GM21367 (cell line): Measurements from ENCODE around the gene TSTD1.
A peak's percentile ranks its signal among the peaks of the same experiment; 100 is the strongest.
"Not testable (repeated sequence)": the region's sequence is repeated elsewhere in the genome, so short reads cannot be mapped to it uniquely, and the experiment has no call there.

Experiments
- ATAC-seq: cut with Tn5 transposase; IDR thresholded peaks from one replicate; pipeline ENCODE4 v1.9.1; 2021; ENCODE audit not compliant: unreplicated experiment

The TSTD1 gene

GRCh38 chr1:161069241-161069640 is 30.5 kb upstream of the TSTD1 start:
- ATAC-seq: no peak

- ATAC-seq: peak; percentile 45
Observed at GRCh38 chr1:161068306-161069234, 29.8 kb upstream of the TSTD1 start.

GRCh38 chr1:161066694-161067093 is 27.9 kb upstream of the TSTD1 start:
- ATAC-seq: no peak

GRCh38 chr1:161065681-161066080 is 26.9 kb upstream of the TSTD1 start:
- ATAC-seq: not testable (repeated sequence)

GRCh38 chr1:161063936-161064335 is 25.2 kb upstream of the TSTD1 start:
- ATAC-seq: not testable (repeated sequence)

GRCh38 chr1:161061419-161061818 is 22.7 kb upstream of the TSTD1 start:
- no peak for ATAC-seq

- ATAC-seq: no peak
Observed at GRCh38 chr1:161059293-161059692, 20.5 kb upstream of the TSTD1 start.

DNA sequence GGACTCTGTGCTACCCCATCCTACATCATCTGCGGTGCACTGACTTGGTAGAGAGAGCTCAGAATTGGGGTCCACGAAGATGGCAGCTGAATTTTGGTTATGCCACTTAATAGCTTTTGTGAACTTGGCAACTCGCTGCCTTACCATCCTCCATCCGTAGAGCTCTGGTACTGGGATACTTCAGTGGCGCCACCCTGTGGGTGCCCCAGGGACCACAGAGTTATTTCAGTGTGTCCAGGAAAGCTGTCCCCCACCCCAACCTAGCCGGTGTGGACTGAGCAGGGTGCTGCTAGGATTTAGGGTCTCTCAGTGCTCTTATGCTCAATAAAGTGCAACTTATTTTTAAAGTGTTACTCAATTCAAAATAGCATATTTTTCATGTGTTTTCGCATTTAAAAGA is 16.0 kb upstream of the TSTD1 start:
- ATAC-seq: no peak

GRCh38 chr1:161054232-161054631 is 15.5 kb upstream of the TSTD1 start:
- ATAC-seq: no peak

DNA sequence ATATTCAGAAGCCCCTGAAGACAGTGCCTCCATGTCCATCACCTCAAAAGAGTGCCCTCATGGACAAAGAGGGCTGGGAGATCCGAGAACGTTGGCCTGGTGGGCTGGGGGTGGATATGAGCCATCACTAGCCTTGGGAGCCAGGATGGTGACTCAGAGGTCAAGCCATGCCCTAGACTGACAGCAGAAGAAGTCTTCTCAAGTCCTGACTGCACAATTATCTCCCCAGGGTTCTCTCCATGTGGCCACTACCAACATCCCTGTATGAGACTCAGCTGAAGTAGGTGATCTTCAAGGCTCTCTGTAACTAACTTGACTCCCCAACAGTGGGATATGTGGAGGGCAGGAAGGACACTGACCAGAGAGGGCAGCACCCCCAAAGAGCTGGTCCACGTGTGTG is 14.1 kb upstream of the TSTD1 start:
- no peak for ATAC-seq

- no peak for ATAC-seq
Observed at GRCh38 chr1:161051219-161051618, 12.5 kb upstream of the TSTD1 start.

DNA sequence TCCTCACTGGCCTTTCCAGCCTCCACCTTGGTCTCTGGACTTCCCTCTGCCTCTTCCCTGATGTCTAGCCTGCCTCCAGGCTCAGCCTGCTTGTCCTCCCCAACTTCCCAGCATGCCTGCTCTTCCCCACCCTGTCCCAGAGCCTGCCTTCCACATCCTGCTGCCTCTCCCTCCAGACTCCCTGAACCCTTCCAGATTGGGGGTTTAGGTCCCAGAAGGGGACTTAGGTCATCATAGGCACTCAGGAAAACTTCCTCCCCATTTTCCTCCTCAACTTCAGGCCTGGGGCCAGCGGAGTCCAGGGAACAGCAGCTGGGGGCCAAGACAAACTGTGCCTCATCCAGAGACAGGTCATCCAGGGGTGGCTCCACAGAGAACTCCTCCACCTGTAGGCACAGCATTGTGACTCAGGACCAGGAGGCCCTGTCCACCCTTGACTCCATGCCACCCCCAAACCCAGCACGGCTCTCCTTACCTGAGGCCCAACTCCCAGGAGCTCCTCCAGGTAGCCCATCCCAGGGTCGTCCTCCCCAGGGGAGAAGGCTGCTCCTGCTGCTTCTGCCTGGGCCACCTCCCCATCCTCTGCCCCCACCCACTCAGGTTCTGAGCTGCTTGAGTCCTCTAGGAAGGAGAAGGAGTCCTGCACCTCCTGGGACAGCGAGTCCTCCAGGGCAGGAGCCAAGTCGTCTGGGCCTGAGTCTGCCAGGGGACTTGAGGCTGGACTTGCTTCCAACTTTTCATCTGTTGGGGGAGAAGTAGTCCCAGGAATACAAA is 10.4 kb upstream of the TSTD1 start:
- no peak for ATAC-seq

- ATAC-seq: no peak
Observed at GRCh38 chr1:161047436-161048420, 9.0 kb upstream of the TSTD1 start.

DNA sequence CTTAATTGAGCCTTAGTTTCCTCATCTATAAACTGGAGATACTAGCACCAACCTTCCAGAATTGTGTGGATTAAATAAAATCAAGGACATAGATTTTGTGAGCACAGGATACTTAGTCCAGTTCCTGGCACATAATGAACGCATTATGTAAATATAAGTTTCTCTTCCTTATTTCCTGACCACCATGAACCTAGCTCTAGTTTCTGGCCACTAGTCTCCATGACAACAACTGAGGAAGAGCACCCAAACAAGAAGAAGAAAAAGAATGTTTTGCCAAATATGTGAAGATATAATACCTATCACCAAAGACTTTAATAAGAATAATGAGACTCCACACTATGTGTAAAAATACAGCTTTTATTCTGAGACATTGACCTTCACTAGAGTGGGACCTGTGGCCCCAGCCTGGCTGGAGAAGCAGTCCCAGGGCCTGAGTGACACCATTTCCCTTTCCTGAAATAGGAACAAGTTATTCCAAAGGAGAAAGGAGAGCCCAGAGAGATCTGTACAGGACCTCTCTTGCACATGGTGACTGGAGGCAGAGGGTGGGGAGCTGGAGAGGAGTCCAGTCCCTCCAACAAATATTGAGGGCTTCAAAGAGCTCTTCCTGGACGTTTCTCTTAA is 8.0 kb upstream of the TSTD1 start:
- ATAC-seq: peak; percentile 37

- peak; percentile 39 for ATAC-seq
Observed at GRCh38 chr1:161045736-161046604, 7.2 kb upstream of the TSTD1 start, which contains the start of gene USF1. USF1 (minus strand) TSS chr1:161045977; CDS start chr1:161043275, 2,702 bp downstream.

- ATAC-seq: peak; percentile 43
Observed at GRCh38 chr1:161044908-161045735, 6.4 kb upstream of the TSTD1 start.

DNA sequence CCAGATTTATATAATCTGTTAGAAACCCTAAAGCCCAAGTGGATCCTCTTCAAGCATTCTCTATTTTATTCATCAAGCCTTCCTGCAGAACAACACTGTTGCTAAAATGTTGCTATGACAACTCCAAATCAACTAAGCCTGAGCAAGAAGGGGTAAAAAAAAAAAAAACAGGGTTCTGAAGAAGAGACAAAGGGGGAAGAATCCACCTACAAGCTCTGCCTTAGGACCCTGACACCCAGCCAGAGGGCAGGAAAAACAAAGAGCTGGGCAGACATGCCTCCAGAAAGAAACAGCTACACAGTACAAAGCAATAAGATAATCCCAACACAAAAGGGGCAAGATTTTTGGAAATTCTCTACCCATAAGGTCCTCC is 5.8 kb upstream of the TSTD1 start:
- no peak for ATAC-seq

GRCh38 chr1:161039546-161039945 is 782 bp upstream of the TSTD1 start:
- no peak for ATAC-seq

DNA sequence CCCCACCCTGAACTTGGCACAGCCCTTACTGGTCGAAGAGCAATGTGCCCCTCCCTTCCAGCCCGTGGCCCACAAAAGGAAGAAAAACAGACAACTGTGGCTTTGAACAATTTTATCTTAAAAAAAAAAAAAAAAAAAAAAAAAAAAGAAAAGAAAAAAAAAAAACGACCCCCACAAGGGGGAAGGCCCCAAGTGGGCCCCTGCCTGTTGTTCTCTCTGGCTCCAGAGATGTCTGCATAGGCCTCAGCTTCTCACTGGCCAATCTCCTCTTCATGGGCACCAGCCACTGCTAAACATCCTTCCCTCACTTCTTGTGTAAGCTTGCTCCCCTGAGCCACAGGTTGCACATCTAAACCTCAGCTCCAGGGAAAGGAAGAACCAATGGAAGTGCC is 386 bp upstream of the TSTD1 start:
- ATAC-seq: no peak
